Subcutaneous abdominal adipose tissue (tissue), 5 donors: ENCODE data around the gene LCN12.

Experiments used
- H3K27ac ChIP-seq: one replicate; pipeline ENCODE4 v1.7.0; 2013; ENCODE audit warnings: low read depth, mild to moderate bottlenecking, inconsistent platforms, low read length, moderate library complexity
- H3K27me3 ChIP-seq, 5 donors: one replicate each; pipeline ENCODE4 v1.7.0; 2013; ENCODE audit warnings: low read length in 5 of 5, inconsistent platforms in 1 of 5; ENCODE audit not compliant: control insufficient read depth in 5 of 5, insufficient read depth in 4 of 5
- H3K36me3 ChIP-seq, 5 donors: one replicate each; pipeline ENCODE4 v1.7.0; 2013; ENCODE audit warnings: low read length in 5 of 5; ENCODE audit not compliant: control insufficient read depth in 5 of 5, insufficient read depth in 5 of 5
- H3K4me1 ChIP-seq, 5 donors: one replicate each; pipeline ENCODE4 v1.7.0; 2013; ENCODE audit warnings: low read length in 5 of 5, mild to moderate bottlenecking in 3 of 5, moderate library complexity in 1 of 5; ENCODE audit not compliant: control insufficient read depth in 5 of 5, insufficient read depth in 5 of 5
- H3K4me3 ChIP-seq, 5 donors: one replicate each; pipeline ENCODE4 v1.7.0; 2013; ENCODE audit warnings: low read length in 5 of 5, low read depth in 1 of 5
- H3K9ac ChIP-seq, 5 donors: one replicate each; pipeline ENCODE4 v1.7.0; 2013; ENCODE audit warnings: low read length in 5 of 5, mild to moderate bottlenecking in 4 of 5, moderate library complexity in 3 of 5
- H3K9me3 ChIP-seq, 5 donors: one replicate each; pipeline ENCODE4 v1.7.0; 2013; ENCODE audit warnings: low read length in 5 of 5; ENCODE audit not compliant: control insufficient read depth in 5 of 5
- donor health status: healthy.
- donor health status: healthy.
- donor health status: healthy.
- donor health status: healthy.
- donor health status: healthy.

Gene LCN12

DNA sequence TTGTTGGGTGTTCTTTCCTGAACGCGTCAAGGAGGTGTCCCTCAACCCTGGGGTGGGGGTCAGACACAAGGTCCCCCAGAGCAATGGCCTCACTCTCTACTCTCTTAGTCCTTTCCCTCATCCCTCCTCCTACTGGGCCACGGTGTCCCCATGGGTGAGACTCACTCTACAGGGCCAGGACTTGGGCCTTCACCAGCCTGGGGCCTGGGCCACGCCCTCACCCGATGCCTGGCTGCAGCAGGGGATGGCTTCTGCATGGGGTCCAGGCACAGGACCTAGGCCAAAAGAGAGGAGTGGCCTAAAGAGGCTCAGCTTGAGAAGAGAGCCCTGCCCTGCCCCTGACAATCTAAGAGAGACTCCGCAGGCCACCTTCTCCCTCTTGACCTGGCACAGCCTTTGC, 5.8 kb downstream of the LCN12 start:
- H3K9me3 ChIP-seq, result peaks cover 0 to 4% (median 0%) of the 10 kb centered on the region in 5 donors
- no peaks in the 10 kb centered on the region for H3K36me3 ChIP-seq
- no peak overlapping the region for H3K27ac ChIP-seq
- H3K27me3 ChIP-seq, result peaks cover 0 to 4% (median 0%) of the 10 kb centered on the region in 5 donors
- H3K9ac ChIP-seq, result no peak overlapping the region
- H3K4me1 ChIP-seq, result peaks cover 2 to 15% (median 9%) of the 10 kb centered on the region in 5 donors
- no peak overlapping the region for H3K4me3 ChIP-seq

DNA sequence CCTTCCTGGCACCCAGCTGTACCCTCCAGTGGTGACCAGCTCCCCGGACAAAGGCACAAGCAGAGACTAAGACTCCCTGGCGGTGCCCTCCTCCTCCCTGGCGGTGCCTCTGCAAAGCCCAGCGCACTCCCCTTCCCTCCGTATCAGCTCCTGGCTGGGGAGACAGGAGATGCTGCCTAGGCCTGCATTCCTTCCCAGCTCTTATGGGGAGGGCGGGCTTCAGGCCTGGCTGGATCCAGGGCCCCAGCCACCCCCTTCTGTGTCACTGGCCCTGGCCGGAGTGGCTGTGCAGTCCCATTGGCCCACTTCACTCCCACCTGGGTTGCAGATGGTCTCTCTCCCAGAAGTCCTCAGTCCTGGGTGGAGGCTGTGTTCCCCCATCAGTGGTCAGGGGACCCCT, 6.4 kb downstream of the LCN12 start:
- peaks cover 0 to 4% (median 0%) of the 10 kb centered on the region in 5 donors for H3K27me3 ChIP-seq
- H3K9me3 ChIP-seq, result peaks cover 0 to 4% (median 0%) of the 10 kb centered on the region in 5 donors
- H3K36me3 ChIP-seq, result no peaks in the 10 kb centered on the region
- no peak overlapping the region for H3K4me3 ChIP-seq
- no peak overlapping the region for H3K27ac ChIP-seq
- H3K4me1 ChIP-seq, result peaks cover 2 to 19% (median 9%) of the 10 kb centered on the region in 5 donors
- no peak overlapping the region for H3K9ac ChIP-seq

DNA sequence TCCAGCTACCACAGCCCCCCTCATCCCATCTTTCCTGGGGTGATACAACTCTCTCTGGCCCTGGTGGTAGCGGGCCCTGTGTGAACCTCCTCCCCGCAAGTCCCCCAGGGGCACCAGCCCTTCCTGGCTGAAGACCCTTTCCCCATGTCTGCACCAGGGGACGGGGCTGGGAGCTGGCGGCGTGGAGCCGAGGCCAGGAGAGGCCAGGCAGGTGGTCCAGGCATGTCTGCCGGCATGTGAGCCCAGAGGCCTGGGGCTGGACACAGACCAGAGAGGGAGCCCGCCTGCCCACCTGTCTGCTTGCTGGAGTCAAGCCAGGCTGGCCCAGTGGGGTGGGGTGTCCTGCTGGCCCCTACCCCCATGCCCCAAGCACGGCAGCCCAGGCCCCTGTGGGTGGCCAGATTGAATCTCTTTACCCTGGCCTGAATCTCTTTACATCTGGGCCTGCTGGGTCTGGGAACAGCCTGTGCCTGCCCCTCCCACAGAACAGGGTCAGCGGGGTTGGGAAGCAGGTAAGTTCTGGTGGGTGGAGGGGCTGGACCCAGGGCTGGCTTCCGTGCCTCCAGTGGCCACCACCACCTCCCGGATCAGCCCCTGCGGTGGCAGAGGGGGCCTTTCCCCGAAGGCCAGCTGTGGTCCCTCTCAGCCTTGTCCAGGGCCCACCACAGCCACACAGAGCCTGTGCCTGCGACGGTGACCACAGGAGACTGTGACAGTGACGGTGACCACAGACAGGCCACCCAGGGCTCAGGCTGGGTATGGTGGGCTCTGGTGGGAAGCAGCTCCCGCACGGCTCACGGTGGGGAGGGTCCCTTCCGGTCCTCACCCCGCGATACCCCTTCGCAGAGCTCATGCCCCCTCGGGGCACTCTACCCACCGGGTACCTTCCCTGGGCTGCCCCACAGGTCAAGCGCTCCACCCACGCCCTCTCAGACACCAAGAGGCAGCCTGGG, 7.1 kb downstream of the LCN12 start:
- H3K36me3 ChIP-seq, result no peaks in the 10 kb centered on the region
- peaks cover 2 to 19% (median 9%) of the 10 kb centered on the region in 5 donors for H3K4me1 ChIP-seq
- H3K27me3 ChIP-seq, result peaks cover 0 to 4% (median 0%) of the 10 kb centered on the region in 5 donors
- no peak overlapping the region for H3K9ac ChIP-seq
- peaks cover 0 to 4% (median 0%) of the 10 kb centered on the region in 5 donors for H3K9me3 ChIP-seq
- H3K4me3 ChIP-seq, result no peak overlapping the region
- H3K27ac ChIP-seq, result no peak overlapping the region

DNA sequence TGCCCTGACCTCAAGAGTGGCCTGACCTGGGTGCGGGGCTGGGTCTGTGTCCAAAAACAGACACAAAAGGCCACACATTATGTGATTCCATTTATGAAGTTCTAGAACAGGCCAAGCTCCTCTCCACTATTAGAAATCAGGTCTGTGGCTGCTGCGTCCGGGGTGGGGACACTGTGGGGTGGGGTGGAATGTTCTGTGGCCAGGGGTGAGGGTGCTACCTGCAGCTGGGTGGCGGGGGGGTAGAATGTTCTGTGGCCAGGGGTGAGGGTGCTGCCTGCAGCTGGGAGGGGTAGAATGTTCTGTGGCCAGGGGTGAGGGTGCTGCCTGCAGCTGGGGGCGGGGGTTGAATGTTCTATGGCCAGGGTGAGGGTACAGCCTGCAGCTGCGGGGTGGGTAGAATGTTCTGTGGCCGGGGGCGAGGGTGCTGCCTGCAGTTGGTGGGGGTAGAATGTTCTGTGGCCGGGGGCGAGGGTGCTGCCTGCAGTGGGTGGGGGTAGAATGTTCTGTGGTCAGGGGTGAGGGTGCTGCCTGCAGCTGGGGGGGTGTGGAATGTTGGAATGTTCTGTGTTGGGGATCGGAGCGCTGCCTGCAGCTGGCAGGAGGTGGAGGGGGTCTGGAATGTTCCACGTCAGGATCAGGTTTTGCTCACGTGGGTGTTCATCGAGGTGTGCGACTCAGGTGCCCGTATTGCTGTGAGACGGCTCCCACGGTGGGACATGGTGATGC, 8.3 kb downstream of the LCN12 start:
- H3K27me3 ChIP-seq, result no peaks in the 10 kb centered on the region
- H3K9me3 ChIP-seq, result peaks cover 0 to 4% (median 0%) of the 10 kb centered on the region in 5 donors
- peaks cover 2 to 20% (median 12%) of the 10 kb centered on the region in 5 donors for H3K4me1 ChIP-seq
- H3K9ac ChIP-seq, result no peak overlapping the region
- H3K36me3 ChIP-seq, result no peaks in the 10 kb centered on the region
- H3K4me3 ChIP-seq, result no peak overlapping the region
- no peak overlapping the region for H3K27ac ChIP-seq

DNA sequence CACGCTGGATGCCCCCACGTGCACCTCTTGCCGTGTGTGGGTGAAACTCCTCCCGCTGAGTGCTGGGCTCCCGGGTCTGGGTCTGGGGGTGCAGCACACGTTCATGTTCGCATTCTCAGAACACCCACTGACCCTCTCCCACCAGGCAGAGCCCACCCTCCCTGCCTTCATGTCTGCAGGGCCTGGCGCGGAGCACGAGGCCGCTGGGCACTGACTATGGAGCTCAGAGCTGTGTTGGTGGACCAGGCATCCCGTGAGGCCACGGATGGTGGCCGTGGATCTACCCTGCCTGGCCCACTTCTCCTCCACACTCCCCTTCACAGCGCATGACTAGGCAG, 8.8 kb downstream of the LCN12 start:
- no peaks in the 10 kb centered on the region for H3K36me3 ChIP-seq
- no peak overlapping the region for H3K9ac ChIP-seq
- peaks cover 2 to 22% (median 12%) of the 10 kb centered on the region in 5 donors for H3K4me1 ChIP-seq
- H3K27ac ChIP-seq, result no peak overlapping the region
- H3K27me3 ChIP-seq, result peaks cover 0 to 3% (median 0%) of the 10 kb centered on the region in 5 donors
- no peak overlapping the region for H3K4me3 ChIP-seq
- H3K9me3 ChIP-seq, result peaks cover 0 to 4% (median 0%) of the 10 kb centered on the region in 5 donors

DNA sequence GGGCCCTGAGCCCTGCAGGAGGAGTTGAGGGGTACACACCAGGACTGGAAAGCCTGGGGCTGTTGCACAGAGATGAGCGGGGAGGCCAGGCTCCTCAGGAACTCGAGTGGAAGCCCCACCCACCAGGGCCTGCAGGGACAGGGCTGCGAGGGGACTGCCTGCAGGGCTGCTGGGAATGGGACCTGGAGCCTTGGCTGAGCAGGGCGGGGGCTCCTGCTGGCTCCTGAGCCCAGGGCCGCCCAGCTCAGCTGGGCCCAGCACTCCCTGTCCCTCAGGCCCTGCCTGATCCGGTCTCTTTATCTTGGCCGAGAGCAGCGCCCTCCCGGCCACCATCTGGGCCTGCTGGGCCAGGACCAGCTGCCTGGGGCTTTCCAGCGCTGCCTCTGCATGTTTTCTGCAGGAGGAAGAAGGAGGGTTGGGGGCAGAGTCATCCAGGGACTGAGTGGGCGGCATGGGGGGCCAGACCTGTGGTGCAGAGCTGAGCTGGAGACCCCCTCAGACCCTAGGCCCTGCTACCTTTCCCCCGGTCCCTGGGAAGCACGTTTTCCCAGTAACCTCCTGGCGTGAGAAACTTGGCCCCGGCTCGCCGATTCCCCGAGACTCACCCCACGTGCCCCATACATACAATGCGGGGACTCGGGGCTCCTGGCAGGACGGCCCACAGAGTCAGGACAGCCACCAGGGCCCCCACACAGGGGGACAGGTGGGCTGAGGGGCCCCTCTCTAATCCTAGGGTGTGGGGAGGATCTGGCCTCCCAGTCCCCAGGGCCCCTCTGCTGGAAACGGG, 9.4 kb downstream of the LCN12 start:
- H3K9me3 ChIP-seq, result peaks cover 0 to 1% (median 0%) of the 10 kb centered on the region in 5 donors
- no peak overlapping the region for H3K9ac ChIP-seq
- H3K36me3 ChIP-seq, result no peaks in the 10 kb centered on the region
- H3K4me1 ChIP-seq, result peaks cover 2 to 28% (median 15%) of the 10 kb centered on the region in 5 donors
- H3K27me3 ChIP-seq, result peaks cover 0 to 7% (median 3%) of the 10 kb centered on the region in 5 donors
- H3K4me3 ChIP-seq, result no peak overlapping the region
- H3K27ac ChIP-seq, result no peak overlapping the region

DNA sequence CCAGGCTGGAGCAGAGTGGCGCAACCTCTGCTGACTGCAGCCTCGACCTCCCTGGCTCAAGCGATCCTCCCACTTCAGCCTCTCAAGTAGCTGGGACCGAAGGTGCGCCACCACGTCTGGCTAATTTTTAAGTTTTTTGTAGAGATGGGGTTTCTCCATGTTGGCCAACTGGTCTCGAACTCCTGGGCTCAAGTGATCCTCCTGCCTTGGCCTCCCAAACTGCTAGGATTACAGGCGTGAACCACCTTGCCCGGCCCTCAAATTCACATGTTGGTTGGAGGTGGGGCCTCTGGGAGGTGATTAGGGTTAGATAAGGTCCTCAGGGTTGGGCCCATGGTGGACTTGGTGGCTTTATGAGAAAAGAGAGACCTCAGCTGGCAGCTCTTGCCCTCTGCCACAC, 10.1 kb downstream of the LCN12 start:
- no peak overlapping the region for H3K9ac ChIP-seq
- H3K36me3 ChIP-seq, result no peaks in the 10 kb centered on the region
- H3K4me1 ChIP-seq, result peaks cover 2 to 28% (median 15%) of the 10 kb centered on the region in 5 donors
- H3K4me3 ChIP-seq, result no peak overlapping the region
- no peaks in the 10 kb centered on the region for H3K9me3 ChIP-seq
- peaks cover 0 to 7% (median 3%) of the 10 kb centered on the region in 5 donors for H3K27me3 ChIP-seq
- H3K27ac ChIP-seq, result no peak overlapping the region

DNA sequence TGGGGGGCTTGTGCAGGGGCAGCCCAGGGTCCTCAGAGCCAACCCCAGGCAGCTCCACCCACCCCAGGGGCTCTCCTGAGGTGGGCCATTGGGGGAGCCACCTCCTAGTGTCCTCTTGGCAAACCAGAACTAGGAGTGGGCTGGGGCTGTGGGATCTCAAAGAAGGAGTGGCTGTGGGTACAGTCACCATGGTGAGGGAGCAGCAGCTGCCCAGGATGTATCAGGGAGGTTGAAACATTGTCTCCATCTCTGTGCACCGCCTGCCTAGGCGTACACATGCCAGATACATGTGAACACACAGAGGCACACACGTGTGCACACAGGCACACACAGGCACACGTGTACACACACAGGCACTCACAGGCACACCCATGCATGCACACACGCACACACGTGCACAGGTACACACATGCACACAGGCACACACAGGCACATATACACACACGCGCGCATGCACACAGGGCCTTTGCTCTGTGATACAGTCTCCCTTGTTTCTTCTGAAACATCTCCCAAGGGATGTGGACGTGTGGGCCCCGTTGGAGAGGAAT, 10.7 kb downstream of the LCN12 start:
- H3K9me3 ChIP-seq, result no peaks in the 10 kb centered on the region
- no peak overlapping the region for H3K27ac ChIP-seq
- no peak overlapping the region for H3K4me3 ChIP-seq
- H3K9ac ChIP-seq, result no peak overlapping the region
- peaks cover 0 to 7% (median 3%) of the 10 kb centered on the region in 5 donors for H3K27me3 ChIP-seq
- no peaks in the 10 kb centered on the region for H3K36me3 ChIP-seq
- peaks cover 2 to 28% (median 15%) of the 10 kb centered on the region in 5 donors for H3K4me1 ChIP-seq

DNA sequence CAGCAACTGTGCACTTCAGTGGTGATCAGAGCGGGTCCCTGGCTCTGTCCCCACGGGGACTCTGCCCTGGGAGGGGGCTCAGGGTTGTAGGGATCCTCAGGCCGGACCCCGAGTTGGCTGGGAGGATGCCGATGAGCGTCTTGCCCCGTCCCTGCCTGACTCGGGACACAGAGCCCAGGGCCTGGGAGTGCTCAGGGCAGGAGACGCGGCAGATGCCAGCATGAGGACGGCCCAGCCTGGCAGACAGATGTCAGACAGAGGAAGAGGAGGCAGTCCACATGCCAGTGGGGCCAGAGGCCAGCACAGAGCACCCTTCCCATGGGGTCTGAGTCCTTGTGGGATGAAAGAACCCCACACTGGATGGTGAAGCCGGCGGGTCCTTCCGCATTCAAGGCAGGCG, 11.3 kb downstream of the LCN12 start:
- Histone ChIP-seq H3K9ac (no peak overlapping the region), H3K36me3 (no peaks in the 10 kb centered on the region), H3K27me3 (peaks cover 0 to 7% (median 3%) of the 10 kb centered on the region in 5 donors), H3K27ac (no peak overlapping the region), H3K4me3 (no peak overlapping the region), H3K4me1 (peaks cover 2 to 28% (median 15%) of the 10 kb centered on the region in 5 donors), H3K9me3 (no peaks in the 10 kb centered on the region)
